Kidney glomerular epithelial cell (primary cell): ENCODE results near the gene INO80C.
"Not testable (repeated sequence)": the region's sequence is repeated elsewhere in the genome, so short reads cannot be mapped to it uniquely, and the experiment has no call there.

Experiments used
- DNase-seq: peaks from one replicate; lab custom pipeline; 2025; lab: John Stamatoyannopoulos, UW

Gene INO80C

GRCh38 chr18:35489281-35489680 is 8.5 kb downstream of the INO80C start:
- DNase-seq, result not testable (repeated sequence)

DNA sequence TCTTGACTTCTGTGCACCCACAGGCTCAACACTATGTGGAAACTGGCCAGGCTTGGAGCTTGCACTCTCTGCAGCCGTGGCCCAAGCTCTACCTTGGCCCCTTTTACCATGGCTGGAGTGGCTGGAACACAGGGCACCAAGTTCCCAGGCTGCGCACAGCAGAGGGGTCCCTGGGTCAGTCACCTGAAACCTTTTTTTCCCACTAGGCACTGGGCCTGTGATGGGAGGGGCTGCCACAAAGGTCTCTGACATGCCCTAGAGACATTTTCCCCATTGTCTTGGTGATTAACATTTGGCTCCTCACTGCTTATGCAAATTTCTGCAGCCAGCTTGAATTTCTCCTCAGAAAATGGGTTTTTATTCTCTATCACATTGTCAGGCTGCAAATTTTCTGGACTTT is 9.4 kb downstream of the INO80C start:
- not testable (repeated sequence) for DNase-seq

GRCh38 chr18:35487525-35487924 is 10.2 kb downstream of the INO80C start:
- DNase-seq, result not testable (repeated sequence)

- no peak for DNase-seq
These were observed 11.9 kb downstream of the INO80C start for GRCh38 chr18:35485852-35486251.

DNA sequence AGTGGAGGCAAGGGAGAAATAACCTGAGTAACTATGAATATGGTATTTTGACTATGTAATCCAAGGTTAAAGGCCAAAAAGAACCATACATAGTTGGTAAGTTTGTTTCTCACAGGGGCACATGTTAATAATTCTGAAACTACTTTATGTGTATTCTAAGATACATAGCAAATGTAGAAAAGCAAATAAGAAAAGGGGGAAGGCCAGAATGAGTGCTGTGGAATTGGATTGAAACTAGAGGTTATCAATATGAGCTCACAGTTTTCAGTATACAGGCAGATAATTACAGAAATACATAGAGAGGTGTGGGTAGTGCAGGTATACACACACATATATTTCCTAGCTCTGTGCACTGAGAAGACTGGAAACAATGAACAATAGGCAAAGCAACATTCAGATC is 13.7 kb downstream of the INO80C start:
- no peak for DNase-seq

GRCh38 chr18:35481960-35482366 is 15.8 kb downstream of the INO80C start:
- DNase-seq, result peak; percentile 33

- DNase-seq, result no peak
These were observed 17.7 kb downstream of the INO80C start for GRCh38 chr18:35479911-35480586.

DNA sequence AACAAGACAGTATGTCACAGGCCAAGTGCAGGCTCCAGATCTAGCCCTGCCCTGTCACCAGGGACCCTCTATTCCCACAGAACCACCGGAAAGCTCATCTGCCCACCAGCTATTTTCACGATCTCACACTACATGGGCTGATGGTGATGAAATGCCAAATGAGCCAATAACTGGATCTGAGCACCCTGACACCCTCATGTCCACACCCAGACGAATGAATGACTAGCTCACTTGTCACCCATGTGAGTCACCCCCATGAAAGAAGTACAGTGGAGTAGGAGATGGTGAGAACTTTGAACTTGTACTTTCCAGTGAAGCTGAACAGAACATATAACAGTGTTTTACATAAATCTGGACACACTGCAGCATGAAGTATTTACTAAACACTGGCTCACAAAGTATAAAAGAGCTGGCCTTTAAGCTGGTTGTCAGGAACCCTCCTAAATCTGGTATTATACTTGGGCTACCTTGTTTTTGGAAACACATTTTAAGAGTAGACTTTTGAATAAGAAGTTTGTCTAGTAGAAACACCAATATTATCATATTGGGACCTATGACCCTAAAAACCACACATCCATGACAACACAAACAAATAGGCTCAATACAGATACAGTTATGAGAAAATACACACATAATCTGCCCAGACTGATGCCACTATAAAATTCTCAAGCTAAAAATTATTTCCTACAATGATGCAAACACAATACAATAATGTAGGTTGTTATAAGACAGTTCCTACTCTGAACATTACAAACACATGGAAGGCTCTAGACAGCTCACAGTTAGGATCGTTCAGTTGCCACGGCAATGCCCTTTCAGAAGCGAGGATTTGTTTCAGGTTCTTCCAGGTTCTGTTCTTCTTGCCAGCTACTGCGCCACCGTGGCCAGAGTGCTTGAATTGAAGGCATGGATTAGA is 19.0 kb downstream of the INO80C start:
- peak; percentile 85 for DNase-seq

DNA sequence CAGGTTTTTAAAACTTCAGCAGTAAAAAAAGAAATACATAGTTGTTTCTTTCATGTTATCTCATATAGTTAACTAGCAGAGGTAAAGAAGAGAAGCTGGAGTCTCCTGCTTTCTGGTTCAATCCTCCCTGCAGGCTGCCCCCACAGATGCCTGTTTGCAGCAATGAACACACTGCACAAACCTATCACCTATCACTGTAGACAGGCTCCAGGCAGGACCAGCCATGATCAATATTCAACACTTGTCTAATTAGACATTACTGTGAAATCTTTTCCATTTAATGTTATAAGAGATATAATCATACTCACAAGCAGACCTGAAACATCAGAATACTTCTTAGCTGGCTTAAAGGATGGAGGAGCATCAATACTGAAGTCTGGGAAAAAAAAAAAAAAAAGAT is 19.8 kb downstream of the INO80C start:
- no peak for DNase-seq

DNA sequence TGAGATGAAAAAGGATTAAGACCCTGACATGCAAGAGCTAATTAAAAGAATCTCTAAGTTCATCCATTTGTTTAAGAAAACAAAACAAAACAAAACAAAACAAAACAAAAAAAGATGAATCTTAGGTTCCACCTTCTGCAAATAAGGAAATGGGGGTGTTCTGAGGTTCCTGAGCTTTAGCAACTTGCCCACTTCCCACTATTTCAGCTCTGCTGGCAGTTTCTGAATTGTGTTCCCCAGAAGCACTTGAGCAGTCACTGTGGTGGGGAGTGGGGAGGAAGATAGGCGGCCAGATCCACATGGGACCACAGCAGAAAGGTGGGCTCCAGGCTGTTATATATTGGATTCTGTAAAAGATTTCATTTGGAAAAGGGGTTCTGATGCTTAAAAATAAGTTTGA is 20.3 kb downstream of the INO80C start:
- DNase-seq, result no peak

DNA sequence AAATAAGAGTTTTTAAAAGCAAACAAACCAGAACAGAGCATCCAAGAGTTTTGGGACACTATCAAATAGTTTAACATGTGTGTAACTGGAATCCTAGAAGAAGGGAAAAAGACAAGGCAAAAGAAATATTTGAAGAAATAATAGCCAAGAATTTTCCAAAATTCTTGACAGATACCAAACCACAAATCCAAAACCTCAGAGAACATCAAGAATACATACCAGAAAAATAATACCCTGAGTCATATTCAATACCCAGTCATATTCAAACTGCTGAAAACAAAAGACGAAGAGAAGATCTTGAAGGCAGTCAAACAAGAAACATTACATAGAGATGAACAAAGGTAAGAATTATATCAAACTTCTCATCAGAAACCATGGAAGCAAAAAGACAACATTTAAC is 22.9 kb downstream of the INO80C start:
- no peak for DNase-seq

- no peak for DNase-seq
These were observed 24.2 kb downstream of the INO80C start for GRCh38 chr18:35473562-35473961.

GRCh38 chr18:35470435-35470834 is 27.3 kb downstream of the INO80C start:
- DNase-seq, result no peak

GRCh38 chr18:35469725-35470124 is 28.0 kb downstream of the INO80C start:
- DNase-seq, result no peak

DNA sequence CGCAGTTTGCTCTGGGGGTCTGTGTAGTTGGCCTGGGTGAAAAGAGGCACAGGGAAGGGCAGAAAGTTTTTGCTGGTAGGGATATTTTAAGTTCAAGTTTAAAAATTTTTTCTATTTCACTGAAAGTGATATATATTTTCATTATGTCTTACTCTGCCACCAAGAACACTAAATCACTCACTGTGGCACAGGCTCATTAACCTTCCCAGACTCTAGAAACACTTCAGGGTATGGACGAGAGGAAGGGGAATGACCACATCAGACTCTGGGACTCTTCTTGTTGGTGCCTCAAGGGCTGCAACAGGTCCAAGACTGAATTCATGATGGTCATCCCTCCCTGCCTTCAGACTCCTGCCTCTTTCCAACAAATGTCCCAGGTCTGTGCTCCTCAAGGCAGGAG is 29.0 kb downstream of the INO80C start:
- DNase-seq, result no peak

GRCh38 chr18:35467624-35468016 is 30.1 kb downstream of the INO80C start:
- no peak for DNase-seq

- DNase-seq, result no peak
These were observed 30.7 kb downstream of the INO80C start for GRCh38 chr18:35466815-35467623.

DNA sequence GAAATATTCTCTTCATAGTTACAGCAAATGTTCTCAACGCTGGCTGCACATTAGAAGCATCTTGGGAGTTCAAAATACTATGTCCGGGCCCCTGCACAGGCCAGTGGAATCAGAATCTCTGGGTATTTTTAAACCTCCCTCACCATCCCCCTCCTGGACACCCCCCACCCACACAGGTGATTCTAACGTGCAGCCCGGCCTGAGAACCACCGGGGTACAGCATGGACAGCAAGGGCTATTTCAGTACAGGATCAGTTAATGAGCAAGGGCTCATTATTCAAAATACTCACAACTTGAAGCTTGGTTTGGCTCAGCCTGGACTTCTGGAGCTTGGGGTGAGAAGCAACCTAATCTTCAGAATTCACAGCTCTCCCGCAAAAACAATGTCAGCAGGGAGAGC is 31.4 kb downstream of the INO80C start:
- no peak for DNase-seq

GRCh38 chr18:35465329-35465728 is 32.4 kb downstream of the INO80C start:
- no peak for DNase-seq

DNA sequence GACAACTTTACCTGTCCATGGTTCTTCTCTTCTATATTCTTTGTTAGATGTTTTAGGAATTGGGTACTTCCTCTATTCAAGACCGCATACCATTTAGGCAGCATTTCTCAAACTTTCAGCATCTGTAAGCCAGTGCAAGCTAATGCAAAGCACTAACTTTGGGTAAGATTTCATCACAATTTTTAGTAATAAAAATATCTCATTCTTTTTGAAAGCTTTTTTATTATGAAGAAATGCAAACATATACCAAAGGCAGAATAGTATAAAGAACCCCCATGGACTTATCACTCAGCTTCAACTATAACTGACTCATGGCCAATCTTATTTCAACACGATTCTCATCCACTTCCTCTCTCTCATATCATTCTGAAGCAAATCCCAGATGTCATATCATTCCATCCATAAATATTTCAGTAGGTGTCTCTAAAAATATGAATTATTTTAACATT is 32.9 kb downstream of the INO80C start:
- DNase-seq, result no peak

- no peak for DNase-seq
These were observed 33.9 kb downstream of the INO80C start for GRCh38 chr18:35463827-35464226.

DNA sequence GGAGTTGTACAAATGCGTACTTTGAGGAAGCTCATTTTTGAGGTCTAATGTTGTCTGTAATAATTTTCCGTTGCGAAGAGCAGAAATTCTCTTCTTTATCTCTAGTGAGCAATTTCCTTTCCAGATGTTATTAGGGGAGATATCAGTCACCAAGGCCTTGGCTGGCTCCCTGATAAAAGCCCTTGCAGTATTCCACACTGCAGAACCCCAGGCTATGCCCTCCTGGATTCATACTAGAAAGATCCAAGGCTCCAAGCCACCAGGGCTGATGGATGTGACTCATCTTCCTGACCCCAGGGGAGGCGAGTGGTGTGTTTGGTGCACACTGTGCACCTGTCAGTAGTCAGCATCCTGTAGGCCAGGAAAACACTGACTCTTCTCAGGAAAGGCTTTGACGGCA is 34.7 kb downstream of the INO80C start:
- DNase-seq, result no peak
